Sigmoid colon (tissue), 7 donors: Measurements from ENCODE around the gene DEFB113. TPM values are rescaled to one million over a fixed set of nuclear protein-coding genes. Genes with fewer than 3 reads are reported as not detected.

Source experiments
- DNase-seq: peaks from one replicate; pipeline ENCODE4 v3.0.0-alpha.2; 2019
- H3K27ac ChIP-seq, 4 donors: fragments of 200-600 bp; sonication (generic); one replicate each; pipeline ENCODE4 v1.5.1; 2016 to 2019; ENCODE audit warnings: mild to moderate bottlenecking in 1 of 4
- H3K27me3 ChIP-seq, 3 donors: fragments of 200-600 bp; sonication (generic); one replicate each; pipeline ENCODE4 v1.5.1; 2019; ENCODE audit warnings: mild to moderate bottlenecking in 1 of 3
- H3K36me3 ChIP-seq, 4 donors: fragments of 200-600 bp; sonication (generic); one replicate each; pipeline ENCODE4 v1.5.1; 2016 to 2019
- H3K4me1 ChIP-seq, 4 donors: fragments of 200-600 bp; sonication (generic); one replicate each; pipeline ENCODE4 v1.5.1; 2017 to 2019
- H3K4me3 ChIP-seq, 4 donors: fragments of 200-600 bp; sonication (generic); one replicate each; pipeline ENCODE4 v1.5.1; 2017 to 2019; ENCODE audit warnings: mild to moderate bottlenecking in 2 of 4, moderate library complexity in 1 of 4
- H3K9me3 ChIP-seq, 4 donors: fragments of 200-600 bp in 3 of 4; sonication (generic) in 3 of 4; one replicate each; pipeline versions ENCODE4 v1.5.1 to v1.6.1; 2013 to 2019
- CTCF ChIP-seq, 4 experiments: fragments of 450-650 bp in 3 of 4; fragments of 200-600 bp in 1 of 4; IDR thresholded peaks; one replicate each; pipeline ENCODE4 v1.5.1; 2016 to 2019; ENCODE audit warnings: antibody characterized with exemption in 4 of 4, mild to moderate bottlenecking in 3 of 4, moderate library complexity in 2 of 4
- EP300 ChIP-seq, 4 donors: sonication (generic); formaldehyde crosslinking; IDR thresholded peaks; one replicate each; pipeline ENCODE4 v1.6.1; 2017; ENCODE audit warnings: antibody characterized with exemption in 4 of 4
- POLR2A ChIP-seq, 2 donors: fragments of 450-650 bp; IDR thresholded peaks; one replicate each; pipeline ENCODE4 v1.6.1; 2016; ENCODE audit warnings: antibody characterized with exemption in 2 of 2, mild to moderate bottlenecking in 2 of 2, moderate library complexity in 2 of 2
- POLR2AphosphoS5 ChIP-seq, 4 donors: sonication (generic); formaldehyde crosslinking; IDR thresholded peaks; one replicate each; pipeline ENCODE4 v1.6.1; 2017; ENCODE audit warnings: antibody characterized with exemption in 4 of 4
- WGBS, 2 donors: extraction: QIAGEN DNeasy Blood & Tissue Kit; methylation state at CpG; one replicate each; pipeline ENCODE4 v1.1.7; 2013; 5-methylcytosine and 5-hydroxymethylcytosine counted together
- intact Hi-C: fragments of 100-400 bp; cut with DNase I; formaldehyde crosslinking; loops from one replicate; pipeline ENCODE4 v1.15.1; 2023
- polyA plus RNA-seq, 3 donors: library from polyadenylated mRNA; stranded (reverse); fragments of 200-250 nt; gene quantifications; one replicate each; pipeline ENCODE4 v1.2.3, GENCODE V29; 2013
- total RNA-seq, 4 donors: library from RNA; depleted of rRNA; stranded (reverse); fragments of >200 nt; gene quantifications; one replicate each; pipeline ENCODE4 v1.1.0, GENCODE V29; 2016
- donor health status: healthy with polysubstance abuse.
- donor health status: Bipolar disorder and iron deficiency.
- donor health status: healthy.

The DEFB113 gene
- total and polyA plus RNA-seq, 7 donors, result not detected

- 69 to 84% methylated on average over 4 of the region's 4 CpGs for WGBS, 2 donors
Observed at GRCh38 chr6:49919261-49919660, 50.2 kb downstream of the DEFB113 start.

GRCh38 chr6:49918787-49919186, 50.6 kb downstream of the DEFB113 start:
- Histone ChIP-seq H3K27me3 (no peaks in the 10 kb centered on the region), H3K9me3 (no peaks in the 10 kb centered on the region), H3K27ac (no peak overlapping the region), H3K4me3 (no peak overlapping the region), H3K36me3 (no peaks in the 10 kb centered on the region), H3K4me1 (peaks cover 0 to 20% (median 3%) of the 10 kb centered on the region in 4 donors)
- TF ChIP-seq POLR2AphosphoS5 (IDR thresholded peaks at IDR 0.05), result no peak
- no peak for TF ChIP-seq POLR2A (IDR thresholded peaks at IDR 0.05)
- no peak for TF ChIP-seq CTCF (IDR thresholded peaks at IDR 0.05)
- no peak for TF ChIP-seq EP300 (IDR thresholded peaks at IDR 0.05)
- 73 to 82% methylated on average over 2 of the region's 2 CpGs for WGBS, 2 donors
- DNase-seq, result no peak
- intact Hi-C loops, result no loop called here

More at GRCh38 chr6:49919261-49919660, 50.2 kb downstream of the DEFB113 start:
- intact Hi-C loops, result no loop called here
- Histone ChIP-seq H3K4me1 (peaks cover 0 to 16% (median 3%) of the 10 kb centered on the region in 4 donors), H3K4me3 (no peak overlapping the region), H3K27ac (no peak overlapping the region), H3K9me3 (no peaks in the 10 kb centered on the region), H3K27me3 (no peaks in the 10 kb centered on the region), H3K36me3 (no peaks in the 10 kb centered on the region)
- TF ChIP-seq CTCF (IDR thresholded peaks at IDR 0.05), result no peak
- TF ChIP-seq POLR2AphosphoS5 (IDR thresholded peaks at IDR 0.05), result no peak
- TF ChIP-seq POLR2A (IDR thresholded peaks at IDR 0.05), result no peak
- no peak for TF ChIP-seq EP300 (IDR thresholded peaks at IDR 0.05)
- DNase-seq, result no peak

Other genes with a start within 250 kb of the DEFB113 start
- gene CRISP3, start 225.2 kb downstream of the DEFB113 start, total RNA-seq, result not detected
- under 1 TPM in 1 of 3 donors, not detected in 2; 0.60 TPM for gene CRISP3, start 225.2 kb downstream of the DEFB113 start, polyA plus RNA-seq
- not detected for gene PGK2, start 182.3 kb downstream of the DEFB113 start, total RNA-seq
- gene PGK2, start 182.3 kb downstream of the DEFB113 start, polyA plus RNA-seq, result not detected
- not detected for gene CRISP1, start 103.1 kb downstream of the DEFB113 start, total RNA-seq
- not detected for gene CRISP1, start 103.1 kb downstream of the DEFB113 start, polyA plus RNA-seq
- gene DEFB114, start 5.5 kb downstream of the DEFB113 start, total RNA-seq, result not detected
- gene DEFB114, start 5.5 kb downstream of the DEFB113 start, polyA plus RNA-seq, result not detected
- not detected for gene DEFB110, start 52.4 kb upstream of the DEFB113 start, total RNA-seq
- not detected for gene DEFB110, start 52.4 kb upstream of the DEFB113 start, polyA plus RNA-seq
- not detected for gene DEFB112, start 80.3 kb upstream of the DEFB113 start, total RNA-seq
- gene DEFB112, start 80.3 kb upstream of the DEFB113 start, polyA plus RNA-seq, result not detected